HG03442 (cell line): ENCODE measurements around the gene CD151.
A peak's percentile ranks its signal among the peaks of the same experiment; 100 is the strongest.

ENCODE experiments used
- ATAC-seq: cut with Tn5 transposase; IDR thresholded peaks from one replicate; pipeline ENCODE4 v1.9.1; 2021; ENCODE audit warnings: mild to moderate bottlenecking, moderate library complexity; ENCODE audit not compliant: unreplicated experiment

The CD151 gene

GRCh38 chr11:796565-797295, 36.0 kb upstream of the CD151 start:
- ATAC-seq = no peak

DNA sequence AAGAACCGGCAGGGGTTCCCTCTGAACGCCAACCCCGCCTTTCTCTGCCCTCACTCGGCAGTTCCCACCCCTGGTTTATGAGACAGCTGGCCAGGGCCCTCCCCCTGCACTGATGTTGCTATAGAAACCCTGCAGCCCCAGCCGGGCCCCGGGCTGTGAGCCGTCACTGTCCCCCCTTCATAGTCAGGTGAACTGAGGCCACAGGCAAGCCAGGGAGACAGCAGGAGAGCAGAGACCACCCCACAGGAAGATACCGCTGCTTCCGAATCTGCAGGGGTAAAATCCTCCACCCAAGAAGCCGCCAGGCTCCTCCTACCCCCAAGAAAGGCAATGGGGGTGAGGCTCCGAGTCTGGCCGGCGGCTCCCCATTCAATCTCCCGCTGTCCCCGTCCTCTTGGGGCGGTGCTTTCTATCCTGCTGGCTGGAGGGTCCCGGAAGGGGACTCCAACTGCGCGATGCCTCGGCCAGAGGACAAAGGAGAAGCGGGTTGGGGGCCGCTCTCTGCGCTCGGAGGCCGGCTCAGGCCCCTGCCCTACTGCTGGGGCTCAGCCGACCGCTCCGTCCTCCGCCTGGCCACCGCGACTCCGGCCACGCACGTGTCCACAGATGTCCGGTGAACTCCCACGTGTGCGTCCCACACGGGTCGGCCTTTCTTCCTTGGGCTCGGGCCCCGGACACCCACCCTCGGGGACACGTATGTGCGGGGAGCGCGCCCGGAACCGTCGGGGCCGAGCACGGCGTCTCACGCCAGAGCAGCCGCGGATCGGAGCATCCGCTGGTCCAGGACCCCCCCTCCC, 35.3 kb upstream of the CD151 start:
- ATAC-seq = peak; percentile 34

GRCh38 chr11:798093-798713, 34.5 kb upstream of the CD151 start, which contains the start of gene SLC25A22:
TSS of gene SLC25A22 (minus strand) at chr11:798281. CDS start at chr11:795006, 3,275 bp downstream.
- ATAC-seq = peak; percentile 51

GRCh38 chr11:799641-800316, 33.0 kb upstream of the CD151 start:
- no peak for ATAC-seq

DNA sequence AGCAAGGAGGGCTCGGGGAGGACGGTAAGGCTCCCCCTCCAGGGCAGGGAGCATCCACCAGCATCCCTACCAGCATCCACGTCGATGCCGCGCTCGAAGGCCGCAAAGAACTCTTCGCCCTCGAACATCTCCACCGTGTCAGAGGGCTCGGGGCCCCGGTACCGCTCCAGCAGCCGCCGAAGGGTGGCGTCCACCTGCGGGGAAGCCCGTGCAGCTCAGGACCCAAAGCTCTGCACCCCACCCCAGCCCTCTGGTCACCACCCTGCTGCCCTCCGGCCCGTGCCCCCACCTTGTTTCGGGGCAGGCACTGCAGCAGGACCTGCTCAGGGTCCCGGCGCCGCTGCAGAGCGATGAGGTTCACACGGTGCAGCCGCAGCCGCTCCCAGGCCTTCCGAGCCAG, 32.3 kb upstream of the CD151 start:
- ATAC-seq = no peak

DNA sequence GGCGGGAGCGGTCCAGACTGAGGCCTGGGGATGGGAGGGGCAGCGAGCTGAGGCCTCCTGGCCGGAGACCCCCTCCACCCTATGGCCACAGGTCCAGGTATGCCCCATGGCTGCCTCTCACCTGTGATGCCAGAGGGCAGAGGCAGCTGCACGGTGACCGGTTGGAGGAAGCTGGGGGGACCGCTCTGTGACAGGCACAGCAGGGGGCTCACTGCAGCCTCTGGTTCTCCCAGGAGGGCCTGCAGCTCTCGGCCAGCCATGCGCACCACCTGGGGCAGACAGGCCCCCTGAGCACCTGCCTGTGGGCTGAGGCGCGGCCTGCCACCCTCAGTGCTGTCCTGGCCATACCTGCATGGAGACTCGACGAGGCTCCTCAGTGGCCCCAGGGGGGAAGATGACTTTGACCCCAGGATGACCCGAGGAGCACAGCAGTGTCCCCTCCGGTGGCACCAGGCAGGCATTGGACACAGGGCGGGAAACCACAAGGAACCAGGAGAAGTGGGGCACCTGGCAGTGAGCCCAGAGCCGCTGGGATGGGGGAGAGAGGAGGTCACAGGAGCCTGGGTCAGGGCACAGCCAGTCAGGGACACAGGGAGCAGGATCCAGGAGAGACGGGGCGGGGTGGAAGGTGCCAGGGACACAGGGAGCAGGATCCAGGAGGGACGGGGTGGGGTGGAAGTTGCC, 31.5 kb upstream of the CD151 start:
- ATAC-seq = no peak

DNA sequence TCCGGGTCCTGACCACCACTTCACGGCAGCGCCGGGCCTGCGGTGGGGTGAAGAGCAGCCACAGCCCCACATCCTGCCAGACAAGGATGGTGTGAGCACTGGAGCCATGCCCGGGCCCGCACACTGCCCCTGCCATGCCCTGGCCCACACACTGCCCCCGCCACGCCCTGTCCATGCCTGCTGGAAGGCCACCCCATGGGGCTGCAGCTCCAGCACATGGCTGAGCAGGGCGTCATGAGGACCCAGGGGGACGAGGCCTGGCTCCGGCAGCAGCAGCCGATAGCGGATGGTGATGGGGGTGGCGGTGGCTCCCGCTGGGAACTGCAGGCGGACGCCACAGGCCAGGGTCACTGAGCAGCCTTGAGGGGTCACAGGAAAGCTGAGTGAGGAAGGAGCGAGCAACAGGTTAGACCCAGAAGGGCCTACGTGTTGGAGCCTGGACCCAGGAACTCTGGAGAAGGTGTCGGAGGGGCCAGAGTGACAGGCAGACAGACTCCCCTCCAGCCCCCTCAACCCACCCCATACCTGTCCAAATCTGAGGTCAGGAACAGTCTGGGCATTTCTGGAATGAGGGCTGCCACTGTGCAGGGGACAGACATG, 30.6 kb upstream of the CD151 start:
- no peak for ATAC-seq

- no peak for ATAC-seq
These were observed 29.9 kb upstream of the CD151 start for GRCh38 chr11:802693-803466.

GRCh38 chr11:803467-803742, 29.3 kb upstream of the CD151 start:
- ATAC-seq = no peak

DNA sequence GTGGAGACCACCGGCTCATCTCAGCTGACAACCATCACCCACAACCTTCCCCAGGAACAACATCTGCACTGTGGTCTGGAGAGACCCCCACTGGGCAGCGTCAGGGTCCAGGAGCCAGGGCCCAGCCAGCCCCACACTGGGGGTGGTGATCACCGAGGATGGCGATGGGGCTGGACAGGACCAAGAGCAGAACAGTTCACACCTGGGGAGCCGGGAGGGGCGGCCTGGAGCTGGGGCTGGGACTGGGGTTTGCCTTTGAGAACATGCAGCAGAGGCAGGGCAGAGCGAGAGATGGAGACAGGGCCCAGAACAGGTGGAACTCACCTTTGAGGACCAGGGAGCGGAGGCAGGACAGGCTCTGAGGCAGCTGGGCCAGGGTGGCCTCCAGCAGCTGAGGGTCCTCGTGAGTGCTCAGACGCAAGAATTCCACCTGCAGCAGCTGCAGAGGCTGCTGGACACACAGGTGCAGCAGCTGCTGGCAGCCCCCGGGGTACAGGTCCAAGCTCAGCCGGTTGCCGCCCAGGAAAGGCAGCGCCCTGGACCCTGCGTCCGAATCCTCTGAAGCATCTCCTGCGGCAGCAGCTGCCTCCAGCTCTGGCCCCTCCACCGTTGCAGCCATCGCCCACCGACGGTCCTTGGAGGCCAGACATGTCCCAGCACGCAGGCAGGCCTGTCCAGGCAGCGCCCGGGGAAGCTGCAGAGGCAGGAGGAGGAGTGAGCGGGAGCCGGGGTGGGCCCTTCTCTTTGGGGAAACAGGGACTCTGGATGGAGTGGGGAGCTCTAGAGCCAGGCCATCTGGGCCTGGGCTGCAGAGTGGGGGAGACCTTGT, 28.8 kb upstream of the CD151 start:
- no peak for ATAC-seq

DNA sequence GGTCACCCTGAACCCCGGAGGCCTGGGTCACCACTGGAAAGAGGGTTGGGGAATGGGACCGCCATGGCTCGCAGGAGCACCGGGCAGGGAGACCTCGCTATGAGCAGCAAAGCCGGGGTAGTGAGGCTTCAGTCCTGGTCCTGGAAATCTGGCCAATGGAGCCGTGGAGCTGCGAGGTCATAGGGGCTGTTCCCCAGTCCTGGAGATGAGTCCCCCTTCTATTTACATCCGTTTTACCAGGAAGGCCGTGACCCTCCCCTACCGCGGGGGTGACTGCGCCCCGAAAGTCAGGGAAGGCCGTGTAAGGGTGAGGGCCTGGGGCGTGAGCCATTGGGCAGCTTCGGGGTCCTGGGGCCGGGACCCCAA, 28.2 kb upstream of the CD151 start:
- ATAC-seq = no peak

DNA sequence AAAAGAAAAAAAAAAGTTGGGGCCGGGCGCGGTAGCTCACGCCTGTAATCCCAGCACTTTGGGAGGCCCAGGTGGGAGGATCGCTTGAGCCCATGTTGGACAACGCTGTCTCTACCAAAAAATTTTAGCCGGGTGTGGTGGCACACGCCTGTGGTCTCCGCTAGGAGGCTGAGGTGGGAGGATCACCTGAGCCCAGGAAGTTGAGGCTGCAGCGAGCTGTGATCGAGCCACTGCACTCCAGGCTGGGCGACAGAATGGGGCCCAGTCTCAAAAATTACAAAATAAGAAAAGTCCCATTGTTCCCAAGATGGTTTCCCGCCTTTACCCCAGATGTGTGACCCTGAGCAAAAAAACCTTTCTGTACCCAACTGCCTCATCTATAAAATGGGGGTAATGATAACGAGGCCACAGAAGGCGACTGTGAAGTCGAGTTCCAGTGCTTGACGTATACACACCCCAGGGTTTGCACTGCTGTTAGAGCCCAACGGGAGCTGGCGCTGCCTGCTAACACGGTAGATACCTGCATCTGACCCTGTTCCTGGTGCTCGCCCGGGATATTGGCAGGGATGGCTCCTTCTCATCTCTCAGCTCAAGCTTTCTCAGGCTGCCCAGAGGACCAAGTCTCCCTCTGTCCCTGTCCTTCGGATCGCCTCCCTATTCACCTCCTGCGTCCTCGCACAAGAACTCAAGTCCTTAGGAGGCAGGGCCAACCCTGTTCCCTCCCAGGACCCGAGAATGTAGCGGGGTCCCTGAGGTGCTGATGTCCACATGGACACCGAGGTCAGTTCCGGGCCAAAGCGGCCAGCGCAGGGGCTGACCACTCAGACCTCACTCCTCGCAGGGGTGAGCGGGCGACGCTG, 24.1 kb upstream of the CD151 start:
- ATAC-seq = no peak

GRCh38 chr11:809287-810039, 23.3 kb upstream of the CD151 start, which contains the start of gene RPLP2:
TSS of gene RPLP2 (plus strand) at chr11:809967. CDS start at chr11:810235, 268 bp downstream.
- peak; percentile 71 for ATAC-seq

- peak; percentile 6 for ATAC-seq
These were observed 22.6 kb upstream of the CD151 start for GRCh38 chr11:810040-810567.

GRCh38 chr11:811446-812245, 21.1 kb upstream of the CD151 start:
- ATAC-seq = no peak

GRCh38 chr11:812390-812789, 20.4 kb upstream of the CD151 start:
- no peak for ATAC-seq
